ENCODE data around the gene TMEM217.
"Not testable (repeated sequence)": the region's sequence is repeated elsewhere in the genome, so short reads cannot be mapped to it uniquely, and the experiment has no call there.

TMEM217 gene

DNA sequence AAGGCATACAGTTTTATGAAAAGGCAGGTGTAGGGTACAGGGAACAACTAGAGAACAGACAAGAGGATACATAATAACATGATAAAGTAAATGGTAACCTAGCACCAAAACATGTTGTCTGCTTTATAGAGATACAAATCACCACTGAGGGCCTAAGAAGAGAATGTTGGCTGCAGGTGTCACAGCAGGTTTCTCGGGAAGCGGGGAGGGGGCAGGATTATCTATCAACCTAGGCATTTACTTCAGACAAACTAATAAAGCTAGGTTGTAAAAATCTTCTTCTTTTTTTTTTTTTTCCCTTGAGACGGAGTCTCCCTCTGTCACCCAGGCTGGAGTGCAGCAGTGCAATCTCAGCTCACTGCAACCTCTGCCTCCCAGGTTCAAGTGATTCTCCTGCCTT is 65.3 kb downstream of the TMEM217 start:
- intact Hi-C loops (cut with DNase I), result no loop called here
- no peak for DNase-seq

DNA sequence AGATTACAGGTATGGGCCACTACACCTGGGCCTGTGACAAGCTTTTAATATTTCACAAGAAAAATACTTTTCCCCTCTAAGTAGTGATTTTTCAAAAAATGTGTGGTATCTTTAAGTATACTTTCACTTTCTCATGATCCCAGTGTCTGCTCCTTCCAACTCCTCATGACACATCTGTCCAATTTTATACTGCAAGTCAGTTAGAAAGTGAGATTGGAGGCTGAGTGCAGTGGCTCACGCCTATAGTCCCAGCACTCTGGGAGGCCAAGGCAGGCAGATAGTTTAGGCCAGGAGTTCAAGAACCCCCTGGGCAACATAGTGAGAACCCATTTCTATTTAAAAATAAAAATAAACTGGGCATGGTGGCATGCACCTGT is 67.8 kb downstream of the TMEM217 start:
- no peak for DNase-seq
- intact Hi-C loops (cut with DNase I), result no loop called here

DNA sequence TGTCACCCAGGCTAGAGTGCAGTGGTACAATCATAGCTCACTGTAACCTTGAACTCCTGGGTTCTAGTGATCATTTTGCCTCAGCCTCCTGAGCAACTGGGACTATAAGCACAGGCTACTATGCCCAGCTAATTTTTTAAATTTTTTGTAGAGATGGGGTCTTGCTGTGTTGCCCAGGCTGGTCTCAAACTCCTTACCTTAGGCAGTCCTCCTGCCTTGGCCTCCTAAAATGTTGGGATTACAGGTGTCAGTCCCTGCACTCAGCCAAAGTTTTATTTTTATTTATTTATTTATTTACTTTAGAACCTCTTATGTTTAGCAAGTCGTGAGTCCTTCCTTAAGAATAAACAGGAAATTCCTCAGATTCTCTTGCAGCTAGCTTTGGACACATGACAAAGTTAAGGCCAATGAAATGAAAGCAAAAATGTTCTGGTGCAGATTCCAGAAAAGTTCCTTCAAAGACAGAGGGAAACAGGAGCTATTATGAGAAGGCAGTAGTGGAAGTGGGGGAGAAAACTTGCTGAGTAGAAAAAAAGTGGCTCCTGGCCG is 68.9 kb downstream of the TMEM217 start:
- intact Hi-C loops (cut with DNase I), result no loop called here
- no peak for DNase-seq

DNA sequence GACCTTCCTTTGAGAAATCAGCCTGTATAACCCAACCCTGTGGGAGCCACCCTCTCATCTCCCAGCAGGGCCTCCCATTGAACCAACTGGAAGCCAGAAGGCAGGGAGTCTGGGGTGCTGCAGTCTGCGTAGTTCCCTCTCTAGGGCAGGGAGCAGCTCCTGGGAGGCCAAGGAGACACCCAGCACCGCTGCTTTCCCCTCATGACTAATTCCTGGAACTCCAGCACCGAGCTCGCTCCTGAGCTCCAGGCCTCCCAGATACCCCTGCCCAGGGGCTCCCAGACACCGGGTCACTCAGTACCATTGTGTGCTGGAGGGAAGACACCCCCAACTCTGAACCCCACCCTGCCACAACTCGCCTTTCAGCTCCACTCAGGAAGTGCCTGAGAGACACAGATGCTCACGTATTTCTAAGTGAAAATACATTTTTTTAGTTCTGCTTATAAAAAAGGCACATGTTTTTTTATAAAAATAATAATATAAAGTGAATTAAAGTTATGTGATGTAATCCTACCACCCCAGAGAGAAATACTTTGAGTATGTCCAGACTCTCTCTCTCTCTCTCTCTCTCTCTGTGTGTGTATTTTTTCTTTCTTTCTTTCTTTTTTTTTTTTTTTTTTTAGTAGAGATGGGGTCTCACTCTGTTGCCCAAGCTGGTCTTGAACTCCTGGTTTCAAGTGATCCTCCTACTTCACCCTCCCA is 70.5 kb downstream of the TMEM217 start:
- intact Hi-C loops (cut with DNase I), result no loop called here
- no peak for DNase-seq

DNA sequence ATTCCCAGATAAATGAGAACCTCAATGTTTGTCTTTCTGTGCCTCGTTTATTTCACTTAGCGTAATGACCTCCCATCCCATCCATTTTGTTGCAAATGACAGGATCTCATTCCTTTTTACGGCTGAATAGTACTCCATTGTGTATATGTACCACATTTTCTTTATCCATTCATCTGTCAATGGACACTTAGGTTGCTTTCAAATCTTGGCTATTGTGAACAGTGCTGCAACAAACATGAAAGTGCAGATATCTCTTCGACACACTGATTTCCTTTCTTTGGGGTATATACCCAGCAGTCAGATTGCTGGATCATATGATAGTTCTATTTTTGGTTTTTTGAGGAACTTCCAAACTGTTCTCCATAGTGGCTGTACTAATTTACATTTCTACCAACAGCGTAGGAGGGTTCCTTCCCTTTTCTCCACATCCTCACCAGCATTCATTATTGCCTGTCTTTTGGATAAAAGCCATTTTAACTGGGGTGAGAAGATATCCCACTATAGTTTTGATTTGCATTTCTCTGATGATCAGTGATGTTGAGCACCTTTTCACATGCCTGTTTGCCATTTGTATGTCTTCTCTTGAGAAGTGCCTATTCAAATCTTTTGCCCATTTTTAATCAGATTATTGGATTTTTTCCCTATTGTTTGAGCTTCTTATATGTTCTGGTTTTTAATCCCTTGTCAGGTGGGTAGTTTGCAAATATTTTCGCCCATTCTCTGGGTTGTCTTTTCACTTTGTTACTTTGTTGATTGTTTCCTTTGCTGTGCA is 71.8 kb downstream of the TMEM217 start:
- intact Hi-C loops (cut with DNase I); DNase-seq: not testable (repeated sequence)

DNA sequence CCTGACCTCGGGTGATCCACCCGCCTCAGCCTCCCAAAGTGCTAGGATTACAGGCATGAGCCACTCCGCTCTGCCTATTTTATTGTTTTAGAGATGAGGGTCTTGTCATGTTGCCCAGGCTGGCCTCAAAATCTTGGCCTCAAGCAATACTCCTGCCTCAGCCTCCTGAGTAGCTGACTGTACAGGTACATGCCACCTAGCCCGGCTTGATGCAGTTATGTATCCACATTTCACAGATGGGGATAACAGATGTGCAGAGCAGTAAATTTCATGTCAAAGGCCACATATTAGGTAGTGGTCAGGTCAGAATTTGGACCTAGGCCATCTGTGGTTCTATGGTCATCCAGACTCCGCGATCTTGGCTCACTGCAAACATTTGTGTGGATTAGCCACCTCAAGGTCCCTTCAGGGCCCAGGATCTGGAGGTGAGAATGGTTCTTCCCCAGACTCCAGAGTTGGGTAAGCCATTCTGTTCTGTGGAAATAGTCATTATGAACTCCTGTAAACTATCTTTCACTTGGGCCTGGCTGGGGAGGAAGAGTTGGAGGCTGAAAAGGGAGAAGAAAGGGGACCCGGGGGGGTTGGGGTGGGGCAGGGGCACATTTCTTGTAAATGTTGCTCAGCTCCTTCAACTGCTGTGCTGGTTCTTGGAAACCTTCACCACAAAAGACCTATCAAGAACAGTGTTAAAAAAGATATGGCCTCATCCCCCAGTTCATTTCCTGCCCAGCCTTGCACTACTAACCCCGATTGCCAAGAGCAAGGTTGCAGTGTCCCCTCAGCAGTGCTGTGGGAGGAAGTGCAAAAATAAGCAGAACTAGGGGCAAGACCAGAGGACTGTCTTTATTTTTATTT is 75.0 kb downstream of the TMEM217 start:
- intact Hi-C loops (cut with DNase I), result no loop called here
- DNase-seq, result no peak

DNA sequence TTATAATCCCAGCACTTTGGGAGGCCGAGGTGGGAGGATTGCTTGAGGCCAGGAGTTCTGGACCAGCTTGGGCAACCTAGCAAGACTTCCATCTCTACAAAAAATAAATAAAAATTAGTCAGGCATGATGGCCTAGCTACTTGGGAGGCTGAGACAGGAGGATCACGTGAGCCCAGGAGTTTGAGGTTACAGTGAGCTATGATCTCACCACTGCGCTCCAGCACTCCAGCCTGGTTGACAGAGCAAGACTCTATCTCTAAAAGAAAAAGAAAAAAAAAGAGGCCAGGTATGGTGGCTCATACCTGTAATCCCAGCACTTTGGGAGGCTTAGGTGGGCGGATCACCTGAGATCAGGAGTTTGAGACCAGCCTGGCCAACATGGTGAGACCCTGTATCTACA is 77.3 kb downstream of the TMEM217 start:
- DNase-seq; intact Hi-C loops (cut with DNase I): not testable (repeated sequence)

DNA sequence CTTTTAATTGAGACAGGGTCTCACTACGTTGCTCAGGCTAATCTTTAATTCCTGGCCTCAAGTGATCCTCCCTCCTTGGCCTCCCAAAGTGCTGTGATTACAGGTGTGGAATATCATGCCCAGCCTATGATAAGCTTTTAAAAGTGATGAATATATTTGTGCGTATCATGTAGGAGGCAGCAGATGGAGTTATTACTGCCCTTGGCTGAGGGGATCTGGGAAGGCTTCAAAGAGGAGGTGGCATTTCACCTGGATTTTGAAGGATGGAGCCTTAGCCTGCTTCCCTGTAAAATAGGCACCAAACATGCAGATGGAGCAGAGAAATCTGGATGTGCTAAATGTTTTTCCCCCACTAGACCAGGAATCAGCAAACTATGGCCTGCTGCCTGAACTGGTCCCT is 77.9 kb downstream of the TMEM217 start:
- intact Hi-C loops (cut with DNase I), result no loop called here

DNA sequence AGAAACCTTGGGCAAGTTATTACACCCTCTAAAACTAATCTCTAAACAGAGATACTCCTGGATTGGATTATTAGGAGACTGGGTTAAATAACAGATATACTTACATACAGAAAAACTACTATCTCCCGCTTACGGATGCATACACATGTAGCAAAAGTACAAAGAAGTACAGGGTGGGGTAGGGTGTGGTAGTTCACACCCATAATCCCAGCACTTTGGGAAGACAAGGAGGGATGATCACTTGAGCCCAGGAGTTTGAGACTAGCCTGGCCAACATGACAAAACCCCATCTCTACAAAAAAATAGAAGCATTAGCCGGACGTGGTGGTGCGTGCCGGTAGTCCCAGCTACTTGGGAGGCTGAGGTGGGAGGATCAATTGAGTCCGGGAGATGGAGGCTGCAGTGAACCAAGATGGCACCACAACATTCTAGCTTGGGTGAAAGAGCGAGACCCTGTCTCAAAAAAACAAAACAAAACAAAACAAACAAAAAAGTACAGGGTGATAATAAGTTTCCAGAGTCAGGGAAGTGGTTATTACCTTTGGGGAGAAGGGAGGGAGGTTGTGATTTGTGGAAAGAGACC is 79.9 kb downstream of the TMEM217 start:
- intact Hi-C loops (cut with DNase I), result loop anchor here (10.0 kb wide), 1 partner anchor 293 kb away; the partner anchor contains the start of gene C6orf89
- DNase-seq, result no peak

More for the DNA sequence above, 77.9 kb downstream of the TMEM217 start:
- DNase-seq, result no peak

DNA sequence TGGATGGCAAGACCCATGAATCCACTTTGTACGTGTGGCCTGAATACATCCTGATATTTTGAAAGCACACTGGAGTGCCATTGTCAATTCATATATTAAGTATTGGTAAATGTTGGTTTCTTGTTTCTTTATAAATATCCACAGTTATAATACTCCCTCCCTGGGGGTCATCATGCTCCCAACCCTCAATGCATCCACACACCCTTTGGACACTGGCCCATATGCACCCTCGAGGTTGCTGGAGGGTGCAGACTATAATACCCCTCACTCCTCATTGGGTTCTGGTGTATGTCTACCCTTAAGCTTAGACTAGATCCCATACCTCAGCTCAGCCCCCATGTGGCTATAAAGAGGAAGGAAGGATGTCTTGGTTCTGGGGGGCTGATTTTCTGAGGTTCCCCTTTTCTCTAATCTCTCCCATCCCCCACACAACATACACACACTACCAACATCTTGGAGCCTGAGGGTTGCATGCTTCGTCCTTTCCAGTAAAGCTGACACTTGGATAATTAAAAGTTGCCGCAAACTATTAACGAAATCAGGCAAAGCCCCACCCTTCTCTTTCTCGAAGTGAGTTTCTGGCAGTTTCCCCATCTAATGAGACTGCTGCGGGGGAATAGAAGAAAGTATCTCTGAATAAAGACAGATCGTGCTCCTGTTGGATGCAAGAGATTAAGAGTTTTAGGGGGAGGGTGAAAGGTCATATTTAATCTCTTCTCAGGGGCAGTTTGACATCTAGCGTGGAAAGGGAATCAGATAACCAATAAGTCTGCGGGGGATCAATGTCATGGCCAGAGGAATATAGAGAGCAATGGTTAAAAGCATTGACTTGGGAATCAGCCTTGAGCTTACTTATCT is 80.6 kb downstream of the TMEM217 start:
- intact Hi-C loops (cut with DNase I), result loop anchor here (10.0 kb wide), 1 partner anchor 293 kb away; the partner anchor contains the start of gene C6orf89
- DNase-seq, result no peak

DNA sequence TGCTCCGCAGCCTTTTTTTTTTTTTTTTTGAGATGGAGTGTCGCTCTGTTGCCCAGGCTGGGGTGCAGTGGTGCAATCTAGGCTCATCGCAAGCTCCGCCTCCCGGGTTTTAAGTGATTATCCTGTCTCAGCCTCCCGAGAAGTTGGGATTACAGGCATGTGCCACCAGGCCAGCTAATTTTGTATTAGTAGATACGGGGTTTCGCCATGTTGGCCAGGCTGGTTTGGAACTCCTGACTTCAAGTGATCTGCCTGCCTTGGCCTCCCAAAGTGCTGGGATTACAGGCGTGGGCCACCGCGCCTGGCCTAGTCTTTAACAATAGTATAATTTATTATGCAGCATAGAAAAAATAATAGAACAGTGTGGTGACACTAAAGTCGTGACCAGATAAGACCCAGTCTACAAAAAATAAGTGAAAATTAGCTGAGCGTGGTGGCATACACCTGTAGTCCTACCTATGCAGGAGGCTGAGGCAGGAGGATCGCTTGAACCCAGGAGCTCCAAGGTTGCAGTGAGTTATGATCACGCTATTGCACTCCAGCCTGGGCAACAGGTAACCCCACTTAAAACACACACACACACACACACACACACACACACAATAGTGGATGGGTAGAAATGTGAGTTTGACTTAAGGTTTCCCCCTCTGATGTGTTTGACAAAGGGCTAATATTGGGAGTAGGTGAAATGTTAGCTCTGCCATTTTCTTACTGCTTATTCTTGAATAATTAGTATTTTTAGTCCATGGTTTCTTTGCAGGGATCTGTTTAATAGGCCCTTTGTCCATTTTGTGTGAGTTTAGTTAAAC is 81.5 kb downstream of the TMEM217 start:
- intact Hi-C loops (cut with DNase I), result loop anchor here (10.0 kb wide), 1 partner anchor 292 kb away; the partner anchor contains the start of gene C6orf89
- no peak for DNase-seq

DNA sequence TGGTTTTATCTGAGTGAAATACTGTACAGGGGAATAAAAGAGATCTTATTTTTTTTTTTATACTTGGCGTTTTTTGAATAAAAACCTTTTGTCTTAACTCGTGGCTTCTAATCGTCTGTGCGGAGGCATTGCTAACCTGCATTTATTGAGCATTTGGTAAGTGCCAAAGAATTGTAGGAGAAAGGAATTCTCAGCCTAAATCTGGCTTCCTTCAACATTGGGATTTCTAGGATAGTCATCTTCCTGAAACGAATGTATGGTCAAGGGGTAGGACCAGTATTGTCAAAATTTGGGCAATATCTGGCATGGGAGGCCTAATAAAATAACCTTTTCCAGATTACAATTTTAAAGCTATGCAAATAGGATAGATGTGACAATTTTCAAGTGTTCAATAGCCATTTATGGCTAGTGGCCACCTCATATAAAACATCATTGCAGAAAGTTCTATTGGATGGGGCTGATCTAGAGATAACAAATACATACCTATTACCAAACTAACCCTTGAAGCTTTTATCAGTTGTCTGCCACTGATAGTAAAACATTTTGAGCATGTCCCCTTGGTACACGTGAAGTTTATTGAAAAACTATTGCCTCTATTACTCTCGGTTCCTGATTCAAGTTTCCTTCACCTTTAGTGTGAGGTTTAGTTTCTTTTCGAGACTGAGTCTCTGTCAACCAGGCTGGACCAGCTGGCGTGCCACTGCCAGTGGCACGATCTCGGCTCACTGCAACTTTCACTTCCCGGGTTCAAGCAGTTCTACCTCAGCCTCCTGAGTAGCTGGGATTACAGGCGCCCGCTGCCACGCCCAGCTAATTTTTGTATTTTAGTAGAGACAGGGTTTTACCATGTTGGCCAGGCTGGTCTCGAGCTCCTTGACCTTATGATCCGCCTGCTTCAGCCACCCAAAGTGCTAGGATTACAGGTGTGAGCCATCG is 82.3 kb downstream of the TMEM217 start:
- DNase-seq, result no peak
- intact Hi-C loops (cut with DNase I), result loop anchor here (10.0 kb wide), 1 partner anchor 291 kb away; the partner anchor contains the start of gene C6orf89

DNA sequence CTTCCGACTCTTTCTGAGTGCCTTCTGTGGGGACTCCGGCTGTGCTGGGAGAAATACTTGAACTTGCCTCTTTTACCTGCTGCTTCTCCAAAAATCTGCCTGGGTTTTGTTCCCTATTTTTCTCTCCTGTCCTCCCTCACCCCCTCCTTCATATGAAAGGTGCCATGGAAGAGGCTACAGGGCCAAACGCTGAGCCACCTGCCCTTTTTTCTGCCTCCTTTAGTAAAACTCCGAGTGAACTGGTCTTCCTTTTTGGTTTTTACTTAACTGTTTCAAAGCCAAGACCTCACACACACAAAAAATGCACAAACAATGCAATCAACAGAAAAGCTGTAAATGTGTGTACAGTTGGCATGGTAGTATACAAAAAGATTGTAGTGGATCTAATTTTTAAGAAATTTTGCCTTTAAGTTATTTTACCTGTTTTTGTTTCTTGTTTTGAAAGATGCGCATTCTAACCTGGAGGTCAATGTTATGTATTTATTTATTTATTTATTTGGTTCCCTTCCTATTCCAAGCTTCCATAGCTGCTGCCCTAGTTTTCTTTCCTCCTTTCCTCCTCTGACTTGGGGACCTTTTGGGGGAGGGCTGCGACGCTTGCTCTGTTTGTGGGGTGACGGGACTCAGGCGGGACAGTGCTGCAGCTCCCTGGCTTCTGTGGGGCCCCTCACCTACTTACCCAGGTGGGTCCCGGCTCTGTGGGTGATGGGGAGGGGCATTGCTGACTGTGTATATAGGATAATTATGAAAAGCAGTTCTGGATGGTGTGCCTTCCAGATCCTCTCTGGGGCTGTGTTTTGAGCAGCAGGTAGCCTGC is 83.2 kb downstream of the TMEM217 start:
- intact Hi-C loops (cut with DNase I), result loop anchor here (5.0 to 10.0 kb wide), 2 partner anchors 290 to 407 kb away; partner anchors contain the start of gene C6orf89

DNA sequence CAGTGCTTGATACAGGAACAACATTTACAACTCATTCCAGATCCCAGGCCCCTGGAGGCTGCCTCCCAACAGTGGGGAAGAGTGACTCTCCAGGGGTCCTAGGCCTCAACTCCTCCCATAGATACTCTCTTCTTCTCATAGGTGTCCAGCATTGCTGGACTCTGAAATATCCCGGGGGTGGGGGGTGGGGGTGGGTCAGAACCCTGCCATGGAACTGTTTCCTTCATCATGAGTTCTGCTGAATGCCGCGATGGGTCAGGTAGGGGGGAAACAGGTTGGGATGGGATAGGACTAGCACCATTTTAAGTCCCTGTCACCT is 83.8 kb downstream of the TMEM217 start:
- no peak for DNase-seq
- intact Hi-C loops (cut with DNase I), result loop anchor here (5.0 to 10.0 kb wide), 2 partner anchors 289 to 407 kb away; partner anchors contain the start of gene C6orf89

More for the DNA sequence above, 83.2 kb downstream of the TMEM217 start:
- peak in 1 of 10 donors; percentile 47 for DNase-seq

DNA sequence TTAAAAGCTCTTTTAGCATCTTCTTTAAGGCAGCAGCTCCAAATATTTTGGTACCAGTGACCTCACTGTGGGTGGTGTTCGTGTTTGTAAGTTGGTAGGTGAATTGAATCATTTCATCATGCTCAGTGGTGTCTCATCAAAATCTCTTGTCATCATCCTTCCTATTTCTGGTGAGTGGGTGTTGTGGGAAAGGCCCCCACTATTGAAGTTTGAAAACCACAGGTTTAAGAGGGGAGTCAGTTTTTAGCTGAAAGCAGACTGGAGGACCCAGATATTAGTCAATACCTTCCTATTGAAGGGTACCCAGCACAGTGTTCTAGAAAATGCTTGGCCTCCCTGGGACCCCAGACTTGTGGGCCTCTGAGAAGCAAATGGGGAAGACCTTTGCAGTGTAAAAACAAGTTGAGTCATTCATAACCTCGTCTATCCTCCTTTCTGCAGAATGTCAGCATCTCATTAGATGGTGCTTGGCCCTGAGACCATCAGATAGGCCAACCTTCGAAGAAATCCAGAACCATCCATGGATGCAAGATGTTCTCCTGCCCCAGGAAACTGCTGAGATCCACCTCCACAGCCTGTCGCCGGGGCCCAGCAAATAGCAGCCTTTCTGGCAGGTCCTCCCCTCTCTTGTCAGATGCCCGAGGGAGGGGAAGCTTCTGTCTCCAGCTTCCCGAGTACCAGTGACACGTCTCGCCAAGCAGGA is 84.3 kb downstream of the TMEM217 start:
- intact Hi-C loops (cut with DNase I), result loop anchor here (5.0 to 10.0 kb wide), 2 partner anchors 289 to 406 kb away; partner anchors contain the start of gene C6orf89
- DNase-seq, result peak in 2 of 10 donors; percentile 17 to 80
